NCI-H2196 treated with DMSO at 0.1 percent for 48 hours (cell line): ENCODE results near the gene GIGYF1.
"Not testable (repeated sequence)": the region's sequence is repeated elsewhere in the genome, so short reads cannot be mapped to it uniquely, and the experiment has no call there.

Experiments used
- DNase-seq: peaks from one replicate; lab custom pipeline; 2025; ENCODE audit not compliant: unreplicated experiment; lab: John Stamatoyannopoulos, UW

The GIGYF1 gene

GRCh38 chr7:100673302-100673941, 20.6 kb downstream of the GIGYF1 start, which contains the start of gene GNB2:
TSS of gene GNB2 (plus strand) at chr7:100673740. CDS start at chr7:100676266, 2,526 bp downstream.
- DNase-seq, result peak; percentile 93

- no peak for DNase-seq
Observed at GRCh38 chr7:100671353-100672327, 22.4 kb downstream of the GIGYF1 start.

GRCh38 chr7:100670074-100670473, 24.0 kb downstream of the GIGYF1 start:
- DNase-seq, result no peak

GRCh38 chr7:100669106-100669505, 24.9 kb downstream of the GIGYF1 start:
- not testable (repeated sequence) for DNase-seq

GRCh38 chr7:100668069-100668449, 26.0 kb downstream of the GIGYF1 start:
- DNase-seq, result no peak

- DNase-seq, result no peak
Observed at GRCh38 chr7:100667331-100668068, 26.6 kb downstream of the GIGYF1 start.

- DNase-seq, result no peak
Observed at GRCh38 chr7:100665168-100665726, 28.8 kb downstream of the GIGYF1 start.

GRCh38 chr7:100662194-100662776, 31.8 kb downstream of the GIGYF1 start:
- not testable (repeated sequence) for DNase-seq

GRCh38 chr7:100655908-100656674, 38.0 kb downstream of the GIGYF1 start, which contains the start of gene ACTL6B:
TSS of gene ACTL6B (minus strand) at chr7:100656448. CDS start at chr7:100656354, 94 bp downstream.
- peak; percentile 64 for DNase-seq

- DNase-seq, result no peak
Observed at GRCh38 chr7:100654908-100655831, 38.9 kb downstream of the GIGYF1 start.

GRCh38 chr7:100649826-100650565, 44.1 kb downstream of the GIGYF1 start:
- DNase-seq, result no peak

GRCh38 chr7:100642534-100642907, 51.5 kb downstream of the GIGYF1 start:
- DNase-seq, result no peak

- DNase-seq, result no peak
Observed at GRCh38 chr7:100641860-100642533, 52.1 kb downstream of the GIGYF1 start.

- no peak for DNase-seq
Observed at GRCh38 chr7:100641463-100641859, 52.6 kb downstream of the GIGYF1 start, which contains the start of gene TFR2. TSS of gene TFR2 (minus strand) at chr7:100641552. CDS start at chr7:100641509, 43 bp downstream.

- DNase-seq, result no peak
Observed at GRCh38 chr7:100640517-100641440, 53.3 kb downstream of the GIGYF1 start.

- no peak for DNase-seq
Observed at GRCh38 chr7:100639995-100640516, 54.0 kb downstream of the GIGYF1 start.
